HG02610 (cell line): Measurements from ENCODE around the gene MYRIP.

ENCODE experiments used
- ATAC-seq: cut with Tn5 transposase; IDR thresholded peaks from one replicate; pipeline ENCODE4 v1.9.1; 2021; ENCODE audit warnings: mild to moderate bottlenecking, moderate library complexity; ENCODE audit not compliant: unreplicated experiment

Gene MYRIP

DNA sequence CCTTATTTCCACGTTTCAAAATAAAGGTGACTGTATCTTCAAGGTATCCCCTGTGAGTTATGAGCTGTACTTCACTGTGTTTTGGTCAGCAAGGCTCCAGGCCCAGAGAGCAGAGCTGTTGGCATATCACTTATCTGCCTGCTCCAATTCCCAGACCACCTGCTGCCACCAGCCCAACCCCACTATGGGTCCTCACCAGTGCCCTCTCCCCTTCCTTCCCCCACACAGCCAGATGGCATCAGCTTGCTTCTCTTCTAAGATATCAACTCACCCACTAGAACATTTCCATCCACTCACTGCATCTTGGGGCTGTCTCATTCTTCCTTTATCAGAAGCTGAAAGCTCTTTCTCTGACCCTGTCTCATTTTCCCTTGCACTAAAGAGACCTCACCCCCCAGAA lies 363.2 kb downstream of the MYRIP start:
- no peak for ATAC-seq

DNA sequence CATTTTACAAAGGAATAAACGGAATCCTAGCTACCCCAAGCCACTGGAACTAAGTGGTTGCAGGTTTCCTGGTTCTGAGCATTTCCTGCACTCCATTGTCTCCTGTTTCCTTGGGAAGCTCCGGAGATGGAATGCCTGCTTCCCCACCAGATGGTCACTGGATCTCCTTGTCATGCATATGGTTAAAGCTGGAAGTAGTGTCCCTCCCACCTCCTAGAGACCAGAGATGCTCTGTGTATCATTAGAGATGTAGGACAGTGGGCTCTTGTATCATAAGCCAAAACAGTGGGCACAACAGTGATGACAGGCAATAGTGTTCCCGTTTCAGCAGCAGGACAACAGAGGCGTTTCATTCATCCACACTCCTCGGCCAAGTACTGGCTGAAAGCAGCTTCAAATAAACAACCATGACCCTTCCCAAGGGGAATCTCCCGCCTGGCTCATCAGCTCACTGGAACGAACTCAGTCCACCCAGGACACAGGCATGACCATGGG lies 363.9 kb downstream of the MYRIP start:
- no peak for ATAC-seq

DNA sequence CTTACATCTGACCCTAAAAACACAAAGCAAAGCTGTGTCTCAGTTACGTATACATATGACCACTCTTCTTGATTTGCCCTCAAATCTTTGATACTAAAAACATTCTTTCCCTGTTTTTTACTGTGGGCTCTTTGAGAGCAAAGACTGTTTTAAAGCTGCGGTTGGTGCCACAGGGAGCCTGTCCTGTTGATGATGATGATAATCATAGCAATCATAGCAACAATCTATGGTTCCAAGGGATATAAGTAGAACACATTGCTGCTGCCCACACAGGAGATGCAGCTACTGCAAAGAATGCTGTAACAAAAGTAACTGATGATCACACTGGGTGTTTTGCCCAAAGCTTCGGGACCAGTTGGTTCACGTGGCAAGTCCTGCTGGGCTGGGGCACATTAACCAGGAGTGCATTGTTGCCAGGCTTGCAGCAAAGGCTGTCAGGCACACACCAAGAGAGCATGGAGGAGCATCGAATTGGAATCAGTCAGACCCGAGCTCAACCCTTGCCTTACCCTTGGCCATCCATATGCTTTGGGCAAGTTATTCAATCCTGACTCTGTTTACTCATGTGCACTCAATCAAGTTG lies 368.7 kb downstream of the MYRIP start:
- no peak for ATAC-seq

DNA sequence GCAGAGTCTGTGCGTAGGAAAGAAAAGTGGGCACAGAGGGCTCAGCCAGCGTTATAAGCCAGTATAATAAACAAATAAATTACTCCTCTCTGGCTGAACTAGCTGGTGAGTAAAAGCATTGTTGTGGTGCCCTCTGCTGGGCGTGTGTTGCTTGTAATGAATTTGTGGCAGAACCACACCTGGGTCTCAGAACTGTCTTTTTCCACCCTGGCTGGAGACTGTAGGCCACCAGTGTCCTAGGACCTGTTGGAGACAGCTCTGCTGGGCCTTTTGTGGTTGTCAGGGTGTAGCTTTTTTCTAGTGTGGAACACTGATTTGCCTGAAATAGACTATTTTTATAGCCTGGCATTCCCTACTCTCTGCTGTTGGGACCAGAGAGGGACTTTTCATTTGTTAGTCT lies 369.6 kb downstream of the MYRIP start:
- ATAC-seq, result peak; percentile 68

DNA sequence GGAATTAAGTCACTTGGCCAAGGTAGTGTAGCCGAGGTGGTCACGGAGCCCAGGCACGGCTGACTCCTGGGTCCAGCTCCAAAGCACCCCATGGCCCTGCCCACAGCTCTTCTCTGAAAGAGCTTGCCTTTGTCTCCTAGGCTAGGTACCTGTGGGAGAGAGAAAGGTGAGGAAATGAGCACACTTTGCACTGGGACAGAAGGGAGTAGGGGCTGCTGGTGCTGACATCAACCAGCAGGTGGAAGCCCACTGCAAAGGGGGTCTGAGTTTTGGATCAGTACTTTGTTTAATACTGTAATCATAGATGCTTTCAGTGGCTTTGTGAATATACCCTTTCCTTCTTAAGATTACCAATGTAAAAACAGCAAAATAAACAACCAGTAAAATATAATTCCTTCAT lies 371.8 kb downstream of the MYRIP start:
- no peak for ATAC-seq

DNA sequence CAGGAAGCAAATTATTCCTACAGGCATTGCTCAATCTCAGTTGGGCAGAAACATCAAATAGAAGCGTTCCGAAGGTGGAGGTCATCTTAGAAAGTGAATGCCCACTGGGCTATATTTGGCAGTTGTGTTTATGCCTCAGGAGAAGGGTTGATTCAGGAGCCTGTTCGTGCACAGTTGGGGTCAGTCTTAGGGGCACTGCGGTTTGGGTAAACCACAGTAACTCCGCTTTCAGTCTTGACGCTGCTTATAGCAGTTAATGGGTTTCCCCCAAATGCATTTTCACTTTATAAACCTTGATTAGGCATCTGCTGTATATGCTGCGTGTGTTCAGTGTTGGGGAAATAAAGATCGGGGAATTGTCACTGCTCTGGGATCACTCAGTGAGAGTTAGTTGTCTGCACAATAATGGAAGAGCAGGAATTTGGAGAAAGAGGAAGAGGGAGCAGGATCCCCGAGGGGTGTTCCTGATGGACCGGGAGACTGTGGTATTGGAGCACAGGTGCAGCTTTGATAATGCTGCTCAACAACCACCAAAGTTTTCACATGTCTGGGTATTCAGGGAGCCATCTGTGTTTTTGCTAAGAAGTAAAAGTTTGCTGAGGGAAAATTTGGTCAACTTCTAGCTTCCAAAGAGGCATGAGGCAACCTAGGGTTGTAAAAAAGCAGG lies 375.8 kb downstream of the MYRIP start:
- peak; percentile 54 for ATAC-seq

DNA sequence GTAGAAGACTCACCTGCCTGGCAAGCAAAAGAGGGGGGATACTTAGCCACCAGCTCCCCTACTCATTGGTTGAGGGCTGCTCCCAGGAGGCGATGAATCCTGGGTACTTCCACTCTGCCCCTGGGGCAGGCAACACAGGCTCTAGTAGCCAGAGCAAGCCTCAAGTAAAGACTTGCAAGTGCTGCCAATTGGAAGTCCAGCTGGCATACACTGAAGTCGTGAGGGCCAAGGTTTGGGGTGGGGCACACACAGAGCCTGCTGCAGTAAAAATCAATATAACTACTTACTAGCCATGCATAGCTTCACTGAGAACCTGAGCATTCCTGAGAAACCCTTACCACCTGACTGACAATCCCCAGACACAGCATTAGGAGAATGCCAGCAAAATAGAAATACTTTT lies 377.1 kb downstream of the MYRIP start:
- no peak for ATAC-seq

DNA sequence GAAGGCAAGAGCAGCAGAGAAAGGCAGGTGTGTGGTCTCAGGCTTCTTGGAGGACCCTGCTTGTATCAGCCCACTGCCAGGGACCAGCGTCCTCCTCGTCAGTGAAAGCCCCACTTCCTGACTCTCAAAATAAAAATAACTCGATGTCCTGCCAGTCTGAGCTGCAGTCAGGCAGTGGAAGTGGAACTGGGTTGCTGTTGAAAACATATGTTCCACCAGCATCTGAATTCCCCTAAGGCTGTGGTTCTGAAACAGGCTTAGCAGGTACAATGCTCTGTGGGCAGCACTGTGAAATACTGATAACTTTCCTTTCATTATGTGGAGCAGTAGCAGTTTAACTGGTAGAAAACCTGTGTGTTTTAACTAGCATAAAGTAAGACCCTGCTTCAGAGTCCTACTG lies 378.5 kb downstream of the MYRIP start:
- peak; percentile 83 for ATAC-seq

DNA sequence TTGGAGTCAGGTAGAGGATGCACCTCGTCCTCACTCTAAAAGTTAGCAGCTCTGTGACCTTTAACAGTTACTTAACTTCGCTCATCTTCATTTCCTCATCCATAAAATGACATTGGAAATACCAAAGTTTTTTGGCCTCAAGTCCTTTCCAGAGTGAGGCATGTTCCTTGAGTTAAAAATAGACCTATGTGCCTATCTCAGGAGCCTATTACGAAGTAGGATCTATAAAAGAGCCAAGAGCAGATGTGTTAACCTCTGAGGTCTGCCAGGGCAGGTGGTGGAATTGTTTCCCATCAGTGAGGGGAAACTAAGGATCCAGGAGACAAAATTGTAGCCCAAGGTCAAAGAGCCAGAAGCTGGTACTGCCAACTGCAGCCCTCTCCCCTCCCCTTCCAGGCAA lies 379.7 kb downstream of the MYRIP start:
- no peak for ATAC-seq

DNA sequence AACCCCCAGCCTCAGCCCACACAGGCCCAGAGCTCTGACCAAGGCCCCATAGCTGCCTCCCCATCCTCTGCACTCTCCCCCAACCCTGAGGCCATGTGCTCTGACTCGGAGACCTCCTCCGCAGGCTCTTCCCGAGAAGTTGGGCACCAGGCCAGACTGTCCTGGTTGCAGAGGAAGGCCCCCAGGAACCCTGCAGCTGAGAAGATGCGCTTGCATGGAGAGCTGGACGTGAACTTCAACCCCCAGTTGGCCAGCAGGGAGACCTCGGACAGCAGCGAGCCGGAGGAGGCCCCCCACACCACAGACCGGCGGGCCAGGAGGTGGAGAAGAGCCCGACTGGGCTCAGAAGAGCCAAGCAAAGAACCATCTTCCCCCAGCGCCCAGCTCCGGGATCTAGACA lies 380.6 kb downstream of the MYRIP start:
- ATAC-seq, result no peak

DNA sequence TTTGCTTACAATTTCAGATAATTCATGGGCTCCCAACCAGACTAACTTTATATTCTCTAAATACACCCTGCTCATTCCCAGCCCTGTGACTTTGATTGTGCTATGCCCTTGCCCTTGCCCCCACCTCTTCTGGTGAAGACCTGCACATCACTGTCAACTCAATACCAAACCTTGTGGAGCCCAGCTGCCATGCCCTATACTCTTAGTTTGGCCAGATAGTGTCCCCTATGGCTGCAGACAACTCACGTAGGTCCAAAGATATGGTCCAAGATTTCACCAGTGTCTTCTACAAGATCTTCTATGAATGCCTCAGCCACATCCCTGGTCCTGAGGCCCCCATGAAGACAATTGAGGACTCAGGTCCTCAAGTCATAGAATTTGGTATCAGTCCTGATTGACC lies 381.8 kb downstream of the MYRIP start:
- no peak for ATAC-seq

DNA sequence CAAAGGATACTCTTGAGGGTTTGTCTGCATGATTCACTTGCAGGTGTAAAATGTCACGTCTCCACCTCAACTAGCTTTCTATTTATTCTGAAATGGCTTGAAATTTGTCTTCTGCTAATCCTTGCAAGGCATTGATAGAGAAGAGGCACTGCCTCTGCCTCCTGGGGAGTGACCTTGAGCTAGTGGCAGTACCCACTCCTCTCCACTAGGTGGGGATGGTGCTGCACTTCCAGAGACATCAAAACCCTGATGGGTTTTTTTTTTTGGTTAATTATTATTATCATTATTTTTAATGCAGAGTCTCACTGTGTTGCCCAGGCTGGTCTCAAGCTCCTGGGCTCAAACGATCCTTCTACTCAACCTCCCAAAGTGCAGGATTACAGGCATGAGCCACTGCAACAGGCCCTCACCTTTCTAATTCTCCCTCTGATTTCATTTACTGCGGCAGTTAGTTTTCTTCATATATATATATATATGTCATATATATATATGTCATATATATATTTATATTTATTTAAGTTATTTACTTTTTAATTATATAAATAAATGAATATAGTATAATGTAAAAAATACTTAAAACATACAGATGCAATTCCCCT lies 382.5 kb downstream of the MYRIP start:
- peak; percentile 45 for ATAC-seq

DNA sequence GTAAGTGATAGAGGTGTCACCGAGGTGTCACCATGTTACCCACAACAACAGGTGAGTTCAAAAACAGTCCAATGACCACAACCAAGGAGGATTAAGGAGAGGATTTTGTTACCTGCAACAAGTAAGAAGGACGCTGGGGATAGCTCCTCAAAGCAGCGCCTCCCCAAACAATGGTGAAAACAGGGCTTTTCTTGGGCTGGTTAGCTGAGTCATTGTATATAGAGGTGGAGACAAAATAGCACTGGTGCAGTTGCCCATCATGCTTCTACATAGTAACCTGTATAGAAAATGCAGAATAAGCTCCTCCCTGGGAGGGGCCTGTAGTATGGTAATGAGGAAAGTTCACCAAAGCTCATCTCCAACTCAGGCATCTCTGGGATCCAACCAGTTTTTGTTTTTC lies 383.2 kb downstream of the MYRIP start:
- ATAC-seq, result no peak

DNA sequence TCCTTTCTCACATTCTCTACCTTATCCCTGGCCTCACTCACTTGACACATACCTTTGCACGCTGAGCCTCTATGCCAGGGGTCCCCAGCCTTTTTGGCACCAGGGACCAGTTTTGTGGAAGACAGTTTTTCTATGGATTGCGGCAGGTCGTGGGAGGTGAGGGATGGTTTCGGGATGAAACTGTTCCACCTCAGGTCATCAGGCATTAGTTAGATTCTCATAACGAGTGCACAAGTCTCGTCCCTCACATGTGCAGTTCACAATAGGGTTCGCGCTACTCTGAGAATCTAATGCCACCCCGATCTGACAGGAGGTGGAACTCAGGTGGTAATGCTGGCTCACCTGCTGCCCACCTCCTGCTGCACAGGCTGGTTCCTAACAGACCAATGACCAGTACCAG lies 387.6 kb downstream of the MYRIP start:
- ATAC-seq, result no peak

DNA sequence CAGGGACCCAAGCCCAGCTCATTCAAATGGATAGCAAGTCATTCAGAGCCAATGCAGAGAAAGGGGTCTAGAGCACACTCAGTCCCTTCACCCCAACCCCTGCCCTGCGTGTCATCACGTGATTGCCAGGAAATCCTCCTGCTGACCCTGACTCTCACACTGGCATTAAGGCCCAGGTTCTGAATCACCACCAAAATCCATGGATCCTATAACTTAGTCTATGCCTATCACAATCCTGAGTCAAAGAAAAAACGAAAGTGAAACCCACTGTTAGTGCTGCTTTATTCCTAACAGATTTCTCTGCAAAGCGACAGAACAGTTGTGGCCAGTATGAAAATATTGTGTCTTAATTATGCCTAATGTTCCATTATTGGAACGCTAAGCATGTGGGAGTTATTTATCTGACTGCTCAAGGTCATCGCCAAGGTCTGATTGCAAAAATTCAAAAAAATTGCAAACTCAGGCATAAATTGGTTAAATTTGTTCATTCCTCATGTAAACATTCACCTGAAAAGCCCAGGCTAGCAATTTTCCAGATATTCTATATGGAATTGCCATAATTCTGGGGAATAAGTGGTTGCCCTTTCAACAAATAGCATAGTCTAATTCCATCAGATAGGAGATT lies 391.4 kb downstream of the MYRIP start:
- ATAC-seq, result no peak

DNA sequence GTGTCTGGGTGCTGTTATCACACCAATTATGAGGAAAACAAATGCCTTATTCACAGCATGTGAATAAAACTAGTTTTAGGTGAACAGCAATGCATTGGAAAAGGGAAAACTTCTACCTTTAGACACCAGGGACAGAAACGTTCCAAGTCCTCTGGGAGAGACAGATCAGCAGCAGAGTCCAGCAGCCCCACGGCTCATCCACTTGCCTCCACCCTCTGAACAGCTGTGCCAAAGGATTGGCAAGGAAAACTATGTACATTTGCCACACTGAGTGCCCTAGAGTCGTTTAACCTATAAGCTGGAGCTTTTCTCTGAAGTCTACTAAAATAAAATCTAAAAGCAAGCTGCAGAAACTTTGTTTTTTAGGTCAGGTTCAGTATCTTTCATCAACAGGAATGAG lies 392.4 kb downstream of the MYRIP start:
- ATAC-seq, result no peak

DNA sequence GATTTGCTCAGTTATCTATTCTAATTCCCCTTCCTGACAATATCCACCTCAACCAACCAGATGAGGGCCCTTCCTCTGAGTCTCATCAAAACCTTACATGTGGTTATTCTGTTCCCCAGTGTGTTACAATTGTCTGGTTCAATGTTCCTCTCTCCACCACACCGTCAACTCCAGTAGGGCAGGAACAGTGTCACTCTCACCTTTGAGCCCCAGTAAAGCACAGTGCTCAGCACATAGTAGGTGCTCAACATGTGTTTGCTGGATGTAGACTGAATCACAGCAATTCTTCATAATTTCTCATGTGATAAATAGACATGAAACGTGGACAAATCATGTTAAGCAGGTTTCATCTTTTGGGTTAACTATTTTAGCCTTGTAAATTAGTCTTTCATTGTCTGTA lies 397.1 kb downstream of the MYRIP start:
- no peak for ATAC-seq

DNA sequence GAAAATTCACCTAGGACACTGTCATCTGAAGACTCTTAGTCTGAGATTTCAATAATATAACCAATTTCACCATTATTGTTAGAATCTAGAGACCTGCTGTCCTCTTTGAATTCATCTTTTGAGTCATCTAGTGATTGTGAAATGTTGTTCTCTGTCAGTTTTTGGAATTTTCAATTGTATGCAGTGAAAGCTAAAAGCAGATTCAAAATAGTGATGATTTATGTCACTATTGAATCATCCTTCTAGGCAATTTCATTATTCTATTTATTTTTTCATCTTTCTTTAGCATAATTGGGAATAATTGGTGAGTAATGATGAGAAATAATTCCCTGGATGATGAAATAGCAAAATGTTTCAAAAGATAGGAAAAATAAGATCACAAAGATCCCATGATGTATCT lies 398.4 kb downstream of the MYRIP start:
- no peak for ATAC-seq

DNA sequence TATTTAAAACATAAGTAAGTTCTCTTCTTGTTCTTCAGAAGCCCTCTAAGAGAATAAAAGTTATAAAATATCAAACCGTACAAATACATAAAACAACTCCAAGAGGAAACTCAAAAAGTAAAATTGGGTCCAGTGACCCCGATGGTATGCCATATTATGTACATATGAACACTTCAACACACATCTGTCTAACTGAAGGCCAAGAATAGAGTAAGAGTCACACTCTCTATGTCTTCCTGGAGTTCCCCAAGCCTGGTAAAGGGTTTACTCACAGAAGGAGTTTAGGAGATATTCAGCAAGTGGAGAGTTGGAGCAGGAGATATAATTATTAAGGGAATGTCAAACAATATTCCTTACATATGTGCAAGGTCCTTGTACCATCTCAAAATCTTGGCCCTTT lies 398.8 kb downstream of the MYRIP start:
- ATAC-seq, result no peak

DNA sequence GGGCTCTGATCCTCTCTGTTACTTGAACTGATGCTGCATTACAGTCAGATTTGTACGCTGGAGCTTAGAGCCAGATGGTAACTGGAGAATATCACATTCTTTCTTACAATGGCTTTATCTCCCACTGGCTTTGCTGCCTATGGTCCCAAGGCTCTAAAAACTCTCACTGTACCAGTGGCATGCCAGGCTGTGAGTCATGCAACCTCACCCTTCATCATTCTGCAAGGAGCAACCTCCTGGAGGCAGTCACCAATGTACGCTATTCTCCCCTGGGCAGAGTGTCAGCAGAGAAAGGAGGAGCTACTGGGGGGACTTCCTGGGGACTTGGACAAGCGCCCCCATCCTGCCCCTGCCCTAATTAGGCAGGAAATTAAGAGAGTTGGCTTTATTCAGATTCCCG lies 402.2 kb downstream of the MYRIP start:
- ATAC-seq, result no peak

DNA sequence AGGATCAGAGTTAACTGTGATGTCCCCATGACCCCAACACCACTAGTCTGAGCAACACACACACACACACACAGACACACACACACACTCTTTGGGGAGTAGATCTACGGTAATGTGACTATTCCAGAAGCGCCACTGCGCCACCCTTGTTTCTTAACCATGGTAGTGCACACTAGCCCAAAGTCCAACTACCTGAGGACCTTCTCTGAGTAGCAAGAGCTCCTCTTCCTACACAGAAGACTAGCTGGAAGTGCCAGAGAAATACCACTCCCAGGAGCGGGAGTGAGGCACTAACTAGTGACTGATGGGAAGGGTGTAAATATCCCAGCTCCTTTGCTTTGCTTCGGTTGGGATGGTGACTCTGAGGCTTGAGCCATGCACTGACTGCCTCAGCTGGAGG lies 404.1 kb downstream of the MYRIP start:
- ATAC-seq, result no peak

DNA sequence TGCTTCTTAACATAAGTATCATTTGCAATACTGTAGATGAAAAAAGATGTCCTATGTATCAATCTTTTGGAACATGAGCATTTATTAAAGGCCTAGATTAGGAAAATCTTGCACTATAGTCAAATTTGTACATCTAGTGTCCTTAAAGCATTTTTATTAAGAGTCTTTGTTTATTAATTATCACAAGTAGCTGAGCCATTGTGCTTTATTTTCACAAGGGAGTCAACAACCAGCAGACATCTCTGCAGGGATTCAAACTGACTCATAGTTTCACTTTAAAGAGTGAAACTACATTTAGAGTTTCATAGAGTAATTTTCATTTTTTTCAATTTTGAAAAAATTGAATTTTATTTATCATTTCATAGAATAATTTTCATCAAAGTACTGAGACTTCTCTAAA lies 405.6 kb downstream of the MYRIP start:
- ATAC-seq, result no peak
